GM12874 (cell line): ENCODE measurements around the gene ADAMTSL4.

Experiments used
- CTCF ChIP-seq: IDR thresholded peaks from 2 replicates; pipeline ENCODE4 v1.5.1; 2011; ENCODE audit warnings: low read depth, mild to moderate bottlenecking, control low read depth, low read length, moderate library complexity; ENCODE audit not compliant: insufficient read depth

The ADAMTSL4 gene

DNA sequence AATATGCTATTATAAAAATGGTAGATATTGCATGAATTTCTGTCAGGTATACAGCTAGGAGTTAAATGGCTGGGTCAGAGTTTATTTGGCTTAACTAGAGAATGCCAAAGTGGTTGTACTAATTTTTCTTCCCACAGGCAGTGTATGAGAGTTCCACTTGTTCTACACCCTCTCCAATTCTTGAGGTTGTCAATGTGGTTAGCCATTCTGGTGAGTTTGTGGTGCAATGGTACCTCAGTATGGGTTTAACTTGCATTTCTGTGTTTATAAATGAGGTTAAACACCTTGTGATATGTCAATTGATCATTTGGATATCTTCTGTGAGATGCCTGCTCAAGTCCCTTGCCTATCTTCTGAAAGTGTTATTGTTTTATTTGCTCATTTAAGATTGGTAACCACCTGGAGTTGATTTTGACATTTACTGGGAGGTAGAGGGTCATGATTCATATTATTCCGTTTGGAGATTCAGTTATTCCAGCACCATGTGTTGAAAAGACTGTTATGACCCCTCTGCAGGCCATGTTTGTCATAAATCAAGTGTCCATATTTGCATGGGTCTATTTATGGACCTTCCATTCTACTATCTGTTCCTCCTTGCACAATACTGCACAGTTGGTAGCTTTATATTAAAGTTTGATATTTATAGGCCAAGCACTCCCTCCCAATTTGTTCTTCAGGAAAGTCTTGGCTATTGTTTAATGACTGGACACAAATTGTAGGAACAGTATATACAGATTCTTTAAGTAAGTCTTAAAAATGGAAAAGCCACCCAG lies 27.8 kb upstream of the ADAMTSL4 start:
- no peak for TF ChIP-seq CTCF

GRCh38 chr1:150525348-150525747 lies 23.9 kb upstream of the ADAMTSL4 start:
- TF ChIP-seq CTCF: no peak

- TF ChIP-seq CTCF: no peak
These were observed 21.0 kb upstream of the ADAMTSL4 start for GRCh38 chr1:150528196-150528595.

GRCh38 chr1:150529017-150529416 lies 20.2 kb upstream of the ADAMTSL4 start:
- TF ChIP-seq CTCF: no peak

DNA sequence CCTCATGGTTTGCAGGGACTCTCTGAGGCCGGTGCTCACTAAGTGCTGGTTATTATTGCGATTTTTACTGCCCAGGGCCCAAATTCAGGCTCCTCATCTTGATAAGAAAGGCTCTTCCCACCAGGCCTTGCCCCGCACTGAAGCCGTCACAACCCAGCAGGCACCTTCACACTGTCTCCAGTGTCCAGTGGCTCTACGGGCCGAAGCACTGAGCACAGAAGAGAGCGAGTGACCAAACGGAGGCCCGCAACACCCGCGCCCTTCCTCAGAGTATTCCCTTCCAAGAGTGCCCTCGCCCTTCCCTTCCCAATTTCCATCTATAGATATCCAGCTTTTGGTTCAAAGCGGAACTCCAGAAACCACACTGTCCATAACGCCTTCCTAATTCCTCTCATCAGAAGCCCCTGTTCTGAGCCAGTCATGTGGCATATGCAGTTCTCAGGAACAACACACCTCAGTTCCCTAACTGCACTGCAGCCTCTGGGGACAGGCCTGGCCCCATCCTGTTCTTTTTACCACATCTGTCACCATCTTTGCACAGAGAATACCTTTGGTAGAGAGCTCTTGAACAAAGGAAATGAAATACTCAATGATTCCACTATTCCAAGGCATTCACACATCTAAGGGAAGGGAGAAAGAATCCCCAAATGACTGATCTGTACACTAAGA lies 18.6 kb upstream of the ADAMTSL4 start:
- TF ChIP-seq CTCF: no peak

DNA sequence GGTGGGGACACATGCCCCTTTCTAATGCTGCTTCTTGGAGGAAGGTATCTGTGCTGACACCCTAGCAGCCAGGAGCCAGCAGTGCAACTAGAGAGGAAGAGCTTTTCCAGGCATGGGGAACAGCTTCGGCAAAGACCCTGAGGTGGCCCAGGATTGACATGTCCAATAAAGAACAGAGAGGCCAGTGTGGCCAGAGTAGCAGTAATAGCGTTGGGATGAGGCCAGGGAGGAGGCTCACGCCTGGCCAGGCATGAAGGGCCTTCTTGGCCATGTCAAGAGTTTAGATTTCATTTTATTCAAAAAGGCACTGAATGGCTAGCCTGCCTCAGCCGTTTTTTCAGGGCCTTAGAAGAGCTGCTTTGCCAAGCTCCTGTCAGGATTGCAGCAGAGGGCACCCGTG lies 16.3 kb upstream of the ADAMTSL4 start:
- TF ChIP-seq CTCF: no peak

DNA sequence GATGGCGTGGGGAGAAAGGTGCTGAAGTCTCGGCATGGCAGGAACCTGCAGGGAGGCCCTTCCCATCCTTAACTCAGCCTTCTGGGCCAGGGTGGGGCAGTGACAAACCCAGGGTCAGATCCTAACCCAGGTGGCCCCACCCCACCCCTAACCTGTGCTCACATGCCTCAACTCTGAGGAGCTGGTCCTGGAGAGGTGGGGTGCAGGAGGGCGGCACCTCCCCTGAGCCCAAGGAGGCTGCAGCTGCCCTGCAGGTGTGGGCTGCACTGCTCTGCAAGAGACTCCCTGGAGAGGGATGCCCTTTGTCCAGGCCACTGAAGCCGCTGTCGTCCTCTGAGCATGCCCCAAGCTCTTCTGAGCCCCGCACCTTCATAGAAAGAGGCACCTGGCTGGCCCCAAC lies 15.2 kb upstream of the ADAMTSL4 start:
- no peak for TF ChIP-seq CTCF
